Peyer's patch (tissue), 4 donors: ENCODE results near the gene TPP2.

Experiments used
- POLR2A ChIP-seq, 2 donors: fragments of 450-650 bp; IDR thresholded peaks; one replicate each; pipeline ENCODE4 v1.5.1; 2017; ENCODE audit warnings: antibody characterized with exemption in 2 of 2, mild to moderate bottlenecking in 2 of 2, moderate library complexity in 2 of 2
- TF ChIP-seq, protein P1 (sequence below), 6 experiments: fragments of 450-650 bp in 4 of 6; fragments of 200-600 bp in 2 of 6; sonication (generic) in 1 of 6; IDR thresholded peaks; one replicate each; pipeline ENCODE4 v1.5.1; 2017 to 2019; ENCODE audit warnings: antibody characterized with exemption in 6 of 6, mild to moderate bottlenecking in 3 of 6, moderate library complexity in 1 of 6

DNA sequence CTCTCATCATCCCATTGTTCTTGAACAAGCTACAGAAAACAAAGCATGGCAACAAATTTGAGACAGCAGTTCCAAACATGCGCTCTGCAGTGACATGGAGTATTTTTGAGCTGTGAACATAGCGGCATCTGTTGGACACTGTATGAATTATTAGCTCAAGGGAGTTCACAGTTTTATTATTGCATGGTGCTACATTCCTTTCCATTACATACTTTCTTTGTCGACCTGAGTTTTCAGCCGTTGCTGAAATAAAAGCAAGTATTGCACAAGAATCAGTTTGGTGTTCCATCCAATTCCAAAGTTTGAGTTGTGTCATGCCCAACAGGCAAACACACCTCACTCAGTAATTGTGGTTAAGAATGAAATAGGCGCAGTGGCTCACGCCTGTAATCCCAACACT lies 128.1 kb downstream of the TPP2 start:
- TF ChIP-seq, protein P1, sequence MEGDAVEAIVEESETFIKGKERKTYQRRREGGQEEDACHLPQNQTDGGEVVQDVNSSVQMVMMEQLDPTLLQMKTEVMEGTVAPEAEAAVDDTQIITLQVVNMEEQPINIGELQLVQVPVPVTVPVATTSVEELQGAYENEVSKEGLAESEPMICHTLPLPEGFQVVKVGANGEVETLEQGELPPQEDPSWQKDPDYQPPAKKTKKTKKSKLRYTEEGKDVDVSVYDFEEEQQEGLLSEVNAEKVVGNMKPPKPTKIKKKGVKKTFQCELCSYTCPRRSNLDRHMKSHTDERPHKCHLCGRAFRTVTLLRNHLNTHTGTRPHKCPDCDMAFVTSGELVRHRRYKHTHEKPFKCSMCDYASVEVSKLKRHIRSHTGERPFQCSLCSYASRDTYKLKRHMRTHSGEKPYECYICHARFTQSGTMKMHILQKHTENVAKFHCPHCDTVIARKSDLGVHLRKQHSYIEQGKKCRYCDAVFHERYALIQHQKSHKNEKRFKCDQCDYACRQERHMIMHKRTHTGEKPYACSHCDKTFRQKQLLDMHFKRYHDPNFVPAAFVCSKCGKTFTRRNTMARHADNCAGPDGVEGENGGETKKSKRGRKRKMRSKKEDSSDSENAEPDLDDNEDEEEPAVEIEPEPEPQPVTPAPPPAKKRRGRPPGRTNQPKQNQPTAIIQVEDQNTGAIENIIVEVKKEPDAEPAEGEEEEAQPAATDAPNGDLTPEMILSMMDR (IDR thresholded peaks at IDR 0.05): peak in 3 of 6 experiments; percentile 35 to 48 (median 47)
- no peak for TF ChIP-seq POLR2A (IDR thresholded peaks at IDR 0.05)
